WTC11 (cell line): ENCODE data around the gene RNF121.

Source experiments
- MLX ChIP-seq: sonication (generic); formaldehyde crosslinking; IDR thresholded peaks from 2 replicates; pipeline ENCODE4 v1.8.1; 2023; ENCODE audit warnings: mild to moderate bottlenecking, missing genetic modification reagents, moderate library complexity
- TP53 ChIP-seq: sonication (generic); formaldehyde crosslinking; IDR thresholded peaks from 2 replicates; pipeline ENCODE4 v1.8.1; 2023; ENCODE audit warnings: mild to moderate bottlenecking, missing genetic modification reagents
- USF1 ChIP-seq: sonication (generic); formaldehyde crosslinking; IDR thresholded peaks from 2 replicates; pipeline ENCODE4 v1.8.0; 2022; ENCODE audit warnings: mild to moderate bottlenecking, missing genetic modification reagents
- ZNF121 ChIP-seq: sonication (generic); formaldehyde crosslinking; IDR thresholded peaks from 2 replicates; pipeline ENCODE4 v1.8.0; 2023; ENCODE audit warnings: missing genetic modification reagents
- ZNF425 ChIP-seq: fragments of 250-450 bp; sonication (Bioruptor Pico); conservative IDR thresholded peaks from 2 replicates; pipeline ENCODE4 v1.9.0; 2021; ENCODE audit warnings: mild to moderate bottlenecking
- TF ChIP-seq, protein P1 (sequence below): sonication (generic); formaldehyde crosslinking; IDR thresholded peaks from 2 replicates; pipeline ENCODE4 v1.8.1; 2023; ENCODE audit warnings: mild to moderate bottlenecking, missing genetic modification reagents, moderate library complexity
- TF ChIP-seq, protein P2 (sequence below): fragments of 200-600 bp; IDR thresholded peaks from 2 replicates; pipeline ENCODE4 v1.8.0; 2022; ENCODE audit warnings: antibody characterized with exemption

GRCh38 chr11:71977743-71978418 is 49.0 kb downstream of the RNF121 start:
- TF ChIP-seq, protein P1, sequence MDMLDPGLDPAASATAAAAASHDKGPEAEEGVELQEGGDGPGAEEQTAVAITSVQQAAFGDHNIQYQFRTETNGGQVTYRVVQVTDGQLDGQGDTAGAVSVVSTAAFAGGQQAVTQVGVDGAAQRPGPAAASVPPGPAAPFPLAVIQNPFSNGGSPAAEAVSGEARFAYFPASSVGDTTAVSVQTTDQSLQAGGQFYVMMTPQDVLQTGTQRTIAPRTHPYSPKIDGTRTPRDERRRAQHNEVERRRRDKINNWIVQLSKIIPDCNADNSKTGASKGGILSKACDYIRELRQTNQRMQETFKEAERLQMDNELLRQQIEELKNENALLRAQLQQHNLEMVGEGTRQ, result no peak
- no peak for TF ChIP-seq TP53 (CRISPR knock-in tag)
- TF ChIP-seq, protein P2, sequence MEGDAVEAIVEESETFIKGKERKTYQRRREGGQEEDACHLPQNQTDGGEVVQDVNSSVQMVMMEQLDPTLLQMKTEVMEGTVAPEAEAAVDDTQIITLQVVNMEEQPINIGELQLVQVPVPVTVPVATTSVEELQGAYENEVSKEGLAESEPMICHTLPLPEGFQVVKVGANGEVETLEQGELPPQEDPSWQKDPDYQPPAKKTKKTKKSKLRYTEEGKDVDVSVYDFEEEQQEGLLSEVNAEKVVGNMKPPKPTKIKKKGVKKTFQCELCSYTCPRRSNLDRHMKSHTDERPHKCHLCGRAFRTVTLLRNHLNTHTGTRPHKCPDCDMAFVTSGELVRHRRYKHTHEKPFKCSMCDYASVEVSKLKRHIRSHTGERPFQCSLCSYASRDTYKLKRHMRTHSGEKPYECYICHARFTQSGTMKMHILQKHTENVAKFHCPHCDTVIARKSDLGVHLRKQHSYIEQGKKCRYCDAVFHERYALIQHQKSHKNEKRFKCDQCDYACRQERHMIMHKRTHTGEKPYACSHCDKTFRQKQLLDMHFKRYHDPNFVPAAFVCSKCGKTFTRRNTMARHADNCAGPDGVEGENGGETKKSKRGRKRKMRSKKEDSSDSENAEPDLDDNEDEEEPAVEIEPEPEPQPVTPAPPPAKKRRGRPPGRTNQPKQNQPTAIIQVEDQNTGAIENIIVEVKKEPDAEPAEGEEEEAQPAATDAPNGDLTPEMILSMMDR, result peak; percentile 36
- no peak for TF ChIP-seq ZNF121 (CRISPR knock-in tag)
- no peak for TF ChIP-seq MLX (CRISPR knock-in tag)
- TF ChIP-seq ZNF425 (CRISPR knock-in tag), result no peak
- no peak for TF ChIP-seq USF1 (CRISPR knock-in tag)
